Astrocyte of the cerebellum (primary cell): ENCODE data around the gene MAEA.

Experiments
- DNase-seq: peaks from one replicate; pipeline ENCODE4 v3.0.0-alpha.2; 2011; ENCODE audit warnings: low read depth
- H3K4me3 ChIP-seq: 2 replicates; pipeline ENCODE4 v1.5.1; 2011; ENCODE audit warnings: mild to moderate bottlenecking, low read depth, low read length, moderate library complexity
- CTCF ChIP-seq: IDR thresholded peaks from 2 replicates; pipeline ENCODE4 v1.5.1; 2012; ENCODE audit warnings: low read length, low read depth, moderate library complexity, mild to moderate bottlenecking; ENCODE audit errors: missing control alignments
- in situ Hi-C: cut with HindIII; loops from 2 replicates; pipeline ENCODE4 v1.10.0; 2017; ENCODE audit warnings: low sequenced_read_pairs

MAEA gene

GRCh38 chr4:1383728-1384591, 94.3 kb downstream of the MAEA start:
- TF ChIP-seq CTCF = no peak
- DNase-seq = no peak

DNA sequence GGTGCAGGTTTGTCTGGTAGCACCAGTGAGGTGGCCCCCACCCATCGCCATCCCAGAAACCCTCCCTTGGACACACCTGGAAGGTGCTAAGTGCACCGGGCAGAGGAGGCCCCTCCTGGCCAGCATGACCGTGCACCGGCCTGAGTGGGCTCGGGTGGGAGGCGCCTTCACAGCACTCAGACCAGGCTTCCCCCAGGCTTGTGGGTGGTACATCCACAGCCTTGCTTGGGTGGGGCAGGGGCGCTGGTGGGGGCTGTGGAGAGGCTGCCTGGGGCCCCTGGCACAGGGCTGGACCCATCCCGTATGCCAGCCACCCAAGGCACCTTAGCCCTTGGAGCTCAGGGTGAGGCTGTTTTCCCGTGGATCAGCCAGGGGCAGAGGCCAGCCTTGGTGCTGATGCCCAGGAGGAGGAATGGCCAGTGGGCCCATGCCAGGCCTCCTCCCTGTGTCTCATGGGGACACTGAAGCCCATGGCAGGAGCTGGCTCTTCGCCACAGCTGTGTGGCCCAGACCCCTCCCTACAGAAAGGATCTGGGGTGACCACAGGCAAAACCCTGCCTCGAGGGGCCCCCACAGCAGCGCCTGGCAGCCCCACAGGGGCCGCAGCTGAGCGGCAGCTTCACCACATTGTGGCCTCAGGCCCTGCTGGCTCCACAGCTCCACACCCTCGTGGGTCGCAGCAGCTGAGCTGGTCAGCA, 95.1 kb downstream of the MAEA start:
- no peak overlapping the region for H3K4me3 ChIP-seq
- in situ Hi-C loops = no loop called here
- no peak for TF ChIP-seq CTCF
- no peak for DNase-seq

More at GRCh38 chr4:1383728-1384591, 94.3 kb downstream of the MAEA start:
- no peak overlapping the region for H3K4me3 ChIP-seq
- in situ Hi-C loops = no loop called here

DNA sequence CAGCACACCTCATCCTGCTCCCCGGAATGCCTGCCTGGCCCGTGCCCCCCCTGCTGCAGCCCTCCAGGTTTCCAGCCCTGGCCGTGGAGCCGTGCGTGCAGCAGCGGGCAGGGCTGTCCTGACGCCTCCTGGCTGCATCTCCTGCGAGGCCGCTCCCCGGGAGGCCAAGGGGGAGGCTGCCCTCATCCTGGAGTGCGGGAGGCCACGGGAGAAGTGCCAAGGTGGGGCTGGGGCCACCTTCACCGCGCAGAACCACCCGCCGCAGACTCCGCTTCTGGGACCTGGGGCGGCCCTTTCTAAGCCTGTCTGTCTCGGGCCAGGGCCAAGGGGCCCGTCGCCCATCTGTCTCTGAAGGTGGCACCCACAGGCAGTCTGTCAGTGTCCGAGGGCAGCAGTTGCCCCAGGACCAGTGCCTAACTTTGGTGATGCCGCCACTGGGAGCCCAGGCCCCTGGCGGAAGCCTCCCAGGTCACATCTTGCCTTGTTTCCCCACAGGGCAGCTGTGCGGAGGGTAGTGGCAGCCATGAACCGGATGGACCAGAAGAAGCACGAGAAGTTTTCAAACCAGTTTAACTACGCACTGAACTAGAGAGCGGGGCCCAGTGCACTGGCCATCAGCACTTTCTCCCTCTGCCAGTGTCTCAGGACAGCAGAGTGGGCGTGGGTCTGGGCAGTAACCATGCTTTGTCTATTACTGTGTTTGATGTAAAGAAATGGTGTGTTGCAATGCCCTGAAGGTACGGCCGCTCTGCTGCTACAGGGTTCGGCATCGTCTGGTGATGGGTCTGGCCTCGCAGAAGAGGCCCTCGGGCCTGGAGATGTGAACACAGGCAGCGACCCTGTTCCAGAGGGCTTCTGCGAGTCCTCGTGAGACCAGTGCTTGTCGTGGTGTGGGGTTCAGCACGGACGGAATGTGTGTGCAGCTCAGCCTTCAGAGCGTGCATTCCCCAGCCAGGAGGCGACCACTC, 96.0 kb downstream of the MAEA start:
- H3K4me3 ChIP-seq = no peak overlapping the region
- no peak for DNase-seq
- in situ Hi-C loops = no loop called here
- TF ChIP-seq CTCF = no peak
